Upper lobe of left lung (tissue), 4 donors: ENCODE data around the gene CNNM4.

Experiments
- CTCF ChIP-seq, 6 experiments: fragments of 450-650 bp in 4 of 6; fragments of 200-600 bp in 2 of 6; sonication (generic) in 2 of 6; IDR thresholded peaks; one replicate each; pipeline ENCODE4 v1.5.1; 2016 to 2019; ENCODE audit warnings: antibody characterized with exemption in 6 of 6
- POLR2A ChIP-seq, 4 donors: fragments of 450-650 bp; IDR thresholded peaks; one replicate each; pipeline ENCODE4 v1.5.1; 2016 to 2017; ENCODE audit warnings: antibody characterized with exemption in 4 of 4, mild to moderate bottlenecking in 2 of 4

- TF ChIP-seq POLR2A (IDR thresholded peaks at IDR 0.05) (no peak), CTCF (IDR thresholded peaks at IDR 0.05) (peak in 3 of 6 experiments; percentile 23 to 50 (median 31))
These were observed 3.0 kb downstream of the CNNM4 start for GRCh38 chr2:96763511-96764252.
